ENCODE results near the gene STXBP4. TPM values are rescaled to one million over a fixed set of nuclear protein-coding genes. Genes with fewer than 3 reads are reported as not detected.

Gene STXBP4
- total and polyA plus RNA-seq, 2 donors from 2014 or later, result 4.5 to 20.2 TPM

DNA sequence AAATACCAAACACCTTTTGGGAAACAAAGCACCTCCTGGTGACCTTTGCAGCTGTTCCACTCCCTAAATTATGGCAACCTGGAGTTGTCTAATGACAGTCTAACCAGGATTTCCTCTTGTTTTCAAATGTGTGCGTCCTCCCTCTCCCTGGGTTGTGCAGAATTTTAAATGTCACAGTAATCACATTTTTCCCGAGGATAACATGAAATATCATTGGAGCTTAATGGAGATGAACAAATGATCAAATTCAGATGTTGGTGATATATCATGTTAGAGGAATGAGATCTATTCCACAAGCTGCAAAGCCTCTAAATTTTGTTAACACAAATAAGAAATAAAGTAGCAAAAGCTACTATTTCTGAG, 209.3 kb downstream of the STXBP4 start:
- no peak overlapping the region for H3K4me3 ChIP-seq (ENCODE audit: low read length in 3 of 3)
- FAIRE-seq, result no peak
- H3K27me3 ChIP-seq (ENCODE audit: control insufficient read depth, insufficient read depth, low read length), result no peaks in the 10 kb centered on the region
- H3K27ac ChIP-seq (ENCODE audit: low read depth in 2 of 2, low read length in 2 of 2), result no peak overlapping the region
- H3K9me3 ChIP-seq (ENCODE audit: control insufficient read depth in 2 of 3, insufficient read depth in 1 of 3, low read length in 3 of 3), result peaks cover 0 to 9% (median 0%) of the 10 kb centered on the region in 3 donors
- no peak overlapping the region for H3K9ac ChIP-seq (ENCODE audit: low read length in 3 of 3)
- intact Hi-C loops (cut with DNase I), result no loop called here
- no peaks in the 10 kb centered on the region for H3K4me1 ChIP-seq (ENCODE audit: control insufficient read depth in 2 of 3, insufficient read depth in 2 of 3, low read depth in 1 of 3, low read length in 3 of 3)
- DNase-seq, result no peak
- TF ChIP-seq, protein P1, sequence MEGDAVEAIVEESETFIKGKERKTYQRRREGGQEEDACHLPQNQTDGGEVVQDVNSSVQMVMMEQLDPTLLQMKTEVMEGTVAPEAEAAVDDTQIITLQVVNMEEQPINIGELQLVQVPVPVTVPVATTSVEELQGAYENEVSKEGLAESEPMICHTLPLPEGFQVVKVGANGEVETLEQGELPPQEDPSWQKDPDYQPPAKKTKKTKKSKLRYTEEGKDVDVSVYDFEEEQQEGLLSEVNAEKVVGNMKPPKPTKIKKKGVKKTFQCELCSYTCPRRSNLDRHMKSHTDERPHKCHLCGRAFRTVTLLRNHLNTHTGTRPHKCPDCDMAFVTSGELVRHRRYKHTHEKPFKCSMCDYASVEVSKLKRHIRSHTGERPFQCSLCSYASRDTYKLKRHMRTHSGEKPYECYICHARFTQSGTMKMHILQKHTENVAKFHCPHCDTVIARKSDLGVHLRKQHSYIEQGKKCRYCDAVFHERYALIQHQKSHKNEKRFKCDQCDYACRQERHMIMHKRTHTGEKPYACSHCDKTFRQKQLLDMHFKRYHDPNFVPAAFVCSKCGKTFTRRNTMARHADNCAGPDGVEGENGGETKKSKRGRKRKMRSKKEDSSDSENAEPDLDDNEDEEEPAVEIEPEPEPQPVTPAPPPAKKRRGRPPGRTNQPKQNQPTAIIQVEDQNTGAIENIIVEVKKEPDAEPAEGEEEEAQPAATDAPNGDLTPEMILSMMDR (IDR thresholded peaks at IDR 0.05; ENCODE audit: borderline replicate concordance, extremely low read depth, insufficient read depth), result no peak
- no peaks in the 10 kb centered on the region for H3K36me3 ChIP-seq (ENCODE audit: control insufficient read depth in 2 of 3, insufficient read depth in 3 of 3, low read length in 3 of 3)

DNA sequence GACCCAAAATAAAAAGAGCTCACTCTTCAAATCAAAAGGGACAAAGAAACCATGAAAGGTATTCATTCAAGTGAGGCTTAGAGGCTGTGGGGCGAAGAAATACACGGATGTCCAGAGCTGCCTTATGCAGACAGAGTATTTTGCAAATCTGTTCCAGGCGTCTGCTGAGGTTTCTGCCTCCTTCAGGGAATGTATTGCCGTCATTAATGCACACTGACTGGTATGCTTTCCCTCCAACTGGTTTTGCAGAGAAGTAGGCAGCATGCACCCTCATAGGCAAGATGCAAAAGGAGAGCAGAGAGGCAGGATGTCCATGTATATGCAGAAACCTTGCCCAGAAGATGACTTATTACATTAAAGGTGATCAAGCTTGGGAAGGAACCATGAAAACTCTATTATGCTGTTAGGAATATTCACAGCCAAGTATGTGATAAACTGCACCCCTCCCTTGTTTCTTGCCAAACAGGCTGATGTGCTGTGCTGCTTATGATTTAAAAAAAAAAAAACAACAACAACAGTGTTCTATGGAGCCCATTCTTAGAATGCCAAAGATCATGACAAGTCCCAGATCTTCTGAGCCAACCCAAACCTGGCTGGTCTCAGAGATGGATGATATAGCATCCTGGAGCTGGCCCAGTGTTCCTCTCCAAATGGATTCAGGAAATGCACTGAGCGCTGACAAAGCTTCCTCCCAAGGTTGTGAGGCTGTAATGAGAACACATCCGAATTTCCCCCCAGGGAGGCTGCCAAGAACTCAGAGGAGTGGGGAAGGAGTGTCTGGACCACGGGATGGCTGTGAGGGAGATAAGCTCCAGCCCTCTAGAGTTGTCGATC, 218.6 kb downstream of the STXBP4 start:
- Histone ChIP-seq H3K36me3 (ENCODE audit: control insufficient read depth in 2 of 3, insufficient read depth in 3 of 3, low read length in 3 of 3) (no peaks in the 10 kb centered on the region), H3K9me3 (ENCODE audit: control insufficient read depth in 2 of 3, insufficient read depth in 1 of 3, low read length in 3 of 3) (no peaks in the 10 kb centered on the region), H3K27ac (ENCODE audit: low read depth in 2 of 2, low read length in 2 of 2) (no peak overlapping the region), H3K27me3 (ENCODE audit: control insufficient read depth, insufficient read depth, low read length) (no peaks in the 10 kb centered on the region), H3K9ac (ENCODE audit: low read length in 3 of 3) (no peak overlapping the region), H3K4me1 (ENCODE audit: control insufficient read depth in 2 of 3, insufficient read depth in 2 of 3, low read depth in 1 of 3, low read length in 3 of 3) (no peaks in the 10 kb centered on the region), H3K4me3 (ENCODE audit: low read length in 3 of 3) (no peak overlapping the region)
- no peak for DNase-seq
- no peak for FAIRE-seq
- TF ChIP-seq, protein P1 (IDR thresholded peaks at IDR 0.05; ENCODE audit: borderline replicate concordance, extremely low read depth, insufficient read depth), result no peak
- intact Hi-C loops (cut with DNase I), result no loop called here

DNA sequence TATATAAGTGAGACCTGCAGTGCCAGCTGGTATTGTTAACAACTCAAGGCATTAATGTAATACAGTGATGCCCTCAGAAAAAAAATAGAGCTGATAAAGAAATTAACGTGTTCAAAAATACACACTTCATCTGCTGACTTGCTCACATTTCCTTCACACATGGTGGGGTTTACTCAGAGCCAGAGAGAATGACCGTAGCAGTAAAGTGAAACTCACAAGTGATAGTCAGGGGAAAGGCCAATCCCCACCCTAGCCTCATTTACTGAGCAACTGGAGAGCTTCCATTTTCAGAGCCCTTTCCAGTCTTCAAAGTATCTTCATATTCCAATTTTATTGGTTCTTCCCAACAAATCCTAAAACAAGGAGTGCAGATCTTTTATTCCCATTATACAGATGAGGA, 222.2 kb downstream of the STXBP4 start:
- Histone ChIP-seq H3K4me3 (ENCODE audit: low read length in 3 of 3) (no peak overlapping the region), H3K27me3 (ENCODE audit: control insufficient read depth, insufficient read depth, low read length) (no peaks in the 10 kb centered on the region), H3K36me3 (ENCODE audit: control insufficient read depth in 2 of 3, insufficient read depth in 3 of 3, low read length in 3 of 3) (no peaks in the 10 kb centered on the region), H3K9me3 (ENCODE audit: control insufficient read depth in 2 of 3, insufficient read depth in 1 of 3, low read length in 3 of 3) (no peaks in the 10 kb centered on the region), H3K9ac (ENCODE audit: low read length in 3 of 3) (no peak overlapping the region), H3K27ac (ENCODE audit: low read depth in 2 of 2, low read length in 2 of 2) (no peak overlapping the region), H3K4me1 (ENCODE audit: control insufficient read depth in 2 of 3, insufficient read depth in 2 of 3, low read depth in 1 of 3, low read length in 3 of 3) (no peaks in the 10 kb centered on the region)
- FAIRE-seq (no peak), DNase-seq (no peak)
- intact Hi-C loops (cut with DNase I), result no loop called here
- TF ChIP-seq, protein P1 (IDR thresholded peaks at IDR 0.05; ENCODE audit: borderline replicate concordance, extremely low read depth, insufficient read depth), result no peak

All from kidney (tissue), 14 donors.